ENCODE results near the gene GOSR2.

Gene GOSR2

GRCh38 chr17:46877466-46877865, 45.5 kb upstream of the GOSR2 start:
- no peak for DNase-seq (ENCODE audit: low spot score)
- in situ Hi-C loops (cut with MboI; ENCODE audit: low pct_unique_long_range_greater_than_20kb, low sequenced_read_pairs, unreplicated experiment), result loop anchor here (25.0 kb wide), 1 partner anchor 90 kb away; no protein-coding TSS in a partner anchor
- TF ChIP-seq CTCF (IDR thresholded peaks at IDR 0.05; ENCODE audit: extremely low read depth, insufficient read depth, missing control alignments), result no peak

GRCh38 chr17:46878055-46878454, 44.9 kb upstream of the GOSR2 start:
- TF ChIP-seq CTCF (IDR thresholded peaks at IDR 0.05; ENCODE audit: extremely low read depth, insufficient read depth, missing control alignments), result no peak
- DNase-seq (ENCODE audit: low spot score), result no peak
- in situ Hi-C loops (cut with MboI; ENCODE audit: low pct_unique_long_range_greater_than_20kb, low sequenced_read_pairs, unreplicated experiment), result loop anchor here (25.0 kb wide), 1 partner anchor 91 kb away; no protein-coding TSS in a partner anchor

DNA sequence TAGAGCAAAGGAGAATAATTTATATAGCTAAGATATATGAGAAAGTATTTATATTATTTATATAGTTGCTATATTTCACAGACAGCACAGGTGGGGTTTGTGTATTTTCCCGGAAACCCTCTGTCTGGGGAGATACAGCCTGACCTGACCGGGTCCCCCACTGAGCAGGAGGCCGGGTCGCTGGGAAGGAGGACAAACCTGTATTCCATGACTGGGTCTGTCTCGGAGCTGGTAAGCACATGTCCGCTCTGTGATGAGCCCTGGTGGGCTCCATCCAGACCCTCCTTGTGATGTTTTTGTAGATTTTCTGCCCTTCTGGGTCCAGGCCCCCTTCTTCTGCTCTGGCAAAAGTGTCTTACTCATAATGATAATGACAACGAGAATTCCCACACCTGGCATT, 43.9 kb upstream of the GOSR2 start:
- in situ Hi-C loops (cut with MboI; ENCODE audit: low pct_unique_long_range_greater_than_20kb, low sequenced_read_pairs, unreplicated experiment), result loop anchor here (25.0 kb wide), 1 partner anchor 92 kb away; no protein-coding TSS in a partner anchor
- DNase-seq (ENCODE audit: low spot score), result no peak

DNA sequence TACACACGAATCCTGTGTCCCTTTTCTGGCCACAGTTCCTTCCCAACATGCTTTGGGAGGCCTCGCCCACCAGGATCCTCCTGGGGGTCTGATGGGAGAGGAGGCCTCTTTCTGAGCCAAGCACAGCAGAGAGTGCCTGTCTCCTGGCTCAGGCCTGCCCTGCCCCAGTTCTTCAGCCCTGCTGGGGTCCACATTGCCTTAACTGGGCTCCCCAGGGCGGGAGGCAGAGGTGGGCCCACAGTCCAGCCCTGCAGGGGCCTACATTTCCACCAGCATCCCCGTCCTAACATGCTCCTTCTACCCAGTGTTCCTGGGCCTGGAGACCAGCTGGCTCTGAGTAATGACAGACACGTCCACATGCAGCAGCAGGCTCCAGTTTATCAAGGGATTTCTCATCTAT, 41.9 kb upstream of the GOSR2 start:
- no peak for TF ChIP-seq CTCF (IDR thresholded peaks at IDR 0.05; ENCODE audit: extremely low read depth, insufficient read depth, missing control alignments)
- no peak for DNase-seq (ENCODE audit: low spot score)
- in situ Hi-C loops (cut with MboI; ENCODE audit: low pct_unique_long_range_greater_than_20kb, low sequenced_read_pairs, unreplicated experiment), result loop anchor here (25.0 kb wide), 1 partner anchor 94 kb away; no protein-coding TSS in a partner anchor

More for the DNA sequence above, 43.9 kb upstream of the GOSR2 start:
- TF ChIP-seq CTCF (IDR thresholded peaks at IDR 0.05; ENCODE audit: extremely low read depth, insufficient read depth, missing control alignments), result no peak

- in situ Hi-C loops (cut with MboI; ENCODE audit: low pct_unique_long_range_greater_than_20kb, low sequenced_read_pairs, unreplicated experiment), result loop anchor here (25.0 kb wide), 1 partner anchor 95 kb away; no protein-coding TSS in a partner anchor
- no peak for DNase-seq (ENCODE audit: low spot score)
- TF ChIP-seq CTCF (IDR thresholded peaks at IDR 0.05; ENCODE audit: extremely low read depth, insufficient read depth, missing control alignments), result no peak
These were observed 40.3 kb upstream of the GOSR2 start for GRCh38 chr17:46882666-46883065.

GRCh38 chr17:46883871-46884520, 39.0 kb upstream of the GOSR2 start:
- in situ Hi-C loops (cut with MboI; ENCODE audit: low pct_unique_long_range_greater_than_20kb, low sequenced_read_pairs, unreplicated experiment), result loop anchor here (25.0 kb wide), 1 partner anchor 97 kb away; no protein-coding TSS in a partner anchor
- DNase-seq (ENCODE audit: low spot score), result no peak
- no peak for TF ChIP-seq CTCF (IDR thresholded peaks at IDR 0.05; ENCODE audit: extremely low read depth, insufficient read depth, missing control alignments)

All from GM13977 (cell line).